Colonic mucosa (tissue), 4 donors: ENCODE data around the gene TUBA8. TPM values are rescaled to one million over a fixed set of nuclear protein-coding genes. Genes with fewer than 3 reads are reported as not detected.

ENCODE experiments used
- DNase-seq: peaks from one replicate; pipeline ENCODE4 v3.0.0-alpha.2; 2020
- H3K27ac ChIP-seq: fragments of 200-600 bp; one replicate; pipeline ENCODE4 v1.8.0; 2021
- H3K27me3 ChIP-seq: fragments of 200-600 bp; one replicate; pipeline ENCODE4 v1.8.0; 2021
- H3K36me3 ChIP-seq: fragments of 200-600 bp; one replicate; pipeline ENCODE4 v1.8.0; 2021
- H3K4me1 ChIP-seq: fragments of 200-600 bp; one replicate; pipeline ENCODE4 v1.8.0; 2021; ENCODE audit warnings: mild to moderate bottlenecking
- H3K4me3 ChIP-seq: fragments of 200-600 bp; one replicate; pipeline ENCODE4 v1.8.0; 2021
- H3K9ac ChIP-seq, 2 donors: one replicate each; pipeline ENCODE4 v1.7.0; 2013; ENCODE audit warnings: control low read depth in 2 of 2, low read depth in 2 of 2, low read length in 2 of 2
- H3K9me3 ChIP-seq: fragments of 200-600 bp; one replicate; pipeline ENCODE4 v1.8.0; 2021
- intact Hi-C: fragments of 100-400 bp; cut with DNase I; formaldehyde crosslinking; loops from one replicate; pipeline ENCODE4 v1.14.1; 2022
- total RNA-seq, 2 donors: library from RNA; stranded (reverse); fragmentation: NEBNext Ultra II Directional in 1 of 2; extraction: Animal tissue kit (Norgen Biotek cat#: 25700) in 1 of 2; gene quantifications; one replicate each; pipeline ENCODE4 v1.2.1, GENCODE V29; 2021
- TF ChIP-seq, protein P1 (sequence below): fragments of 200-600 bp; IDR thresholded peaks from one replicate; pipeline ENCODE4 v1.8.0; 2022; ENCODE audit warnings: antibody characterized with exemption, mild to moderate bottlenecking
- donor health status: healthy.
- donor health status: DM: no; HTN: no; CAD: no.
- donor health status: DM: no; HTN: no; CAD: no.

Gene TUBA8
- total RNA-seq, 2 donors from 2014 or later: 1.6 TPM

DNA sequence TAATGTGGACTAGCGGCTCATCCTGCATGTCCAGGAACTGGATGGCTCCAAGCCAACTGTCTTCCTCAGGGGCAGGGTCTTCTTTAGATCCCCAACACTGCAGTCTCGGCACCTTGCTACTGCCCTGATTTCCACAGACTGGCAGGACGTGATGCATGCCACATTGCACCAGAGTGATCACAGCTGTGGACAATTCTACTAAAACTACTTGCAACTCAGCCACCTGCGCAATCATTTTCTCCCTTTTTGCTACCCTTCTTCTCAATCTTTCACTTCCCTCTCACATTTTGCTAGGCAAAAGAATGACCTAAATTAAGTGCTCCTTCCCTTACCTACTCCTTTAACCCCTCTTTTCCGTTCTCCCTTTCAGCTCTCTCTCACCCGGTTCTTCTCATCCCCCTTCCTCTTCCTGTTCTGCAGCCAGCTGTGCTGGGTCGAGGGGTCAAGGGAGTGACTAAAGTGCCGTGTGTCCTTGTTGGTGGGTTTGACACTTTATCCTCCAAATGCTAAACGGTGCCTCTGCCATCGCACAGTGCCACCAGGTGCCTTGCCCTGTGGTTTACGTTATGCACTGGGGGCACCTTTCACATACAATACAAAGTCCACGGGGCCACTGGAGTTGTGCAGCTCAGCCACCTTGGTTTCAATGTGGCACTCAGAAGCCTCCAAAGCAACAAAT, 44.3 kb upstream of the TUBA8 start:
- H3K4me1 ChIP-seq: no peaks in the 10 kb centered on the region

DNA sequence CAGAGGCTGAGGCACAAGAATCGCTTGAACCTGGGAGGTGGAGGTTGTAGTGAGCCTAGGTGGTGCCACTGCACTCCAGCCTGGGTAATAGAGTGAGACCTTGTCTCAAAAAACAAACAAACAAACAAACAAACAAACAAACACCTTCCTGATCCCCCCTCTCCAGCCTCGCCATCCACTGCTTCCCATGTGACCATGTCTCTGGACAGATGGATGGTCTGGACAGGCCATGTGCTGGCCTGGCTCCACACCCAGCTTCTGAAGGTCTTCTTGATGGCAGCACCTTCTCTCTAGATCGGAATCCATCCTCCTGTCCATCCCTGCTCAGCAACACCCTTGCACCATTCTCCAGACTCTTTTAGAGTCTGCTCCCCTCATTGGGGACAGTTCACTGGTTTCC, 43.5 kb upstream of the TUBA8 start:
- no peak for DNase-seq
- no peak overlapping the region for H3K9ac ChIP-seq
- intact Hi-C loops: no loop called here
- H3K27me3 ChIP-seq: no peaks in the 10 kb centered on the region
- no peaks in the 10 kb centered on the region for H3K4me1 ChIP-seq
- TF ChIP-seq, protein P1, sequence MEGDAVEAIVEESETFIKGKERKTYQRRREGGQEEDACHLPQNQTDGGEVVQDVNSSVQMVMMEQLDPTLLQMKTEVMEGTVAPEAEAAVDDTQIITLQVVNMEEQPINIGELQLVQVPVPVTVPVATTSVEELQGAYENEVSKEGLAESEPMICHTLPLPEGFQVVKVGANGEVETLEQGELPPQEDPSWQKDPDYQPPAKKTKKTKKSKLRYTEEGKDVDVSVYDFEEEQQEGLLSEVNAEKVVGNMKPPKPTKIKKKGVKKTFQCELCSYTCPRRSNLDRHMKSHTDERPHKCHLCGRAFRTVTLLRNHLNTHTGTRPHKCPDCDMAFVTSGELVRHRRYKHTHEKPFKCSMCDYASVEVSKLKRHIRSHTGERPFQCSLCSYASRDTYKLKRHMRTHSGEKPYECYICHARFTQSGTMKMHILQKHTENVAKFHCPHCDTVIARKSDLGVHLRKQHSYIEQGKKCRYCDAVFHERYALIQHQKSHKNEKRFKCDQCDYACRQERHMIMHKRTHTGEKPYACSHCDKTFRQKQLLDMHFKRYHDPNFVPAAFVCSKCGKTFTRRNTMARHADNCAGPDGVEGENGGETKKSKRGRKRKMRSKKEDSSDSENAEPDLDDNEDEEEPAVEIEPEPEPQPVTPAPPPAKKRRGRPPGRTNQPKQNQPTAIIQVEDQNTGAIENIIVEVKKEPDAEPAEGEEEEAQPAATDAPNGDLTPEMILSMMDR: no peak
- H3K27ac ChIP-seq: peak overlapping the region; percentile 6
- no peaks in the 10 kb centered on the region for H3K9me3 ChIP-seq
- H3K4me3 ChIP-seq: no peak overlapping the region
- no peaks in the 10 kb centered on the region for H3K36me3 ChIP-seq

More for the DNA sequence above, 44.3 kb upstream of the TUBA8 start:
- TF ChIP-seq, protein P1: no peak
- H3K27ac ChIP-seq: peak overlapping the region; percentile 6
- H3K27me3 ChIP-seq: no peaks in the 10 kb centered on the region
- intact Hi-C loops: no loop called here
- no peaks in the 10 kb centered on the region for H3K36me3 ChIP-seq
- no peak for DNase-seq
- H3K4me3 ChIP-seq: no peak overlapping the region
- H3K9ac ChIP-seq: peak overlapping the region in 1 of 2 donors; percentile 25
- H3K9me3 ChIP-seq: no peaks in the 10 kb centered on the region

DNA sequence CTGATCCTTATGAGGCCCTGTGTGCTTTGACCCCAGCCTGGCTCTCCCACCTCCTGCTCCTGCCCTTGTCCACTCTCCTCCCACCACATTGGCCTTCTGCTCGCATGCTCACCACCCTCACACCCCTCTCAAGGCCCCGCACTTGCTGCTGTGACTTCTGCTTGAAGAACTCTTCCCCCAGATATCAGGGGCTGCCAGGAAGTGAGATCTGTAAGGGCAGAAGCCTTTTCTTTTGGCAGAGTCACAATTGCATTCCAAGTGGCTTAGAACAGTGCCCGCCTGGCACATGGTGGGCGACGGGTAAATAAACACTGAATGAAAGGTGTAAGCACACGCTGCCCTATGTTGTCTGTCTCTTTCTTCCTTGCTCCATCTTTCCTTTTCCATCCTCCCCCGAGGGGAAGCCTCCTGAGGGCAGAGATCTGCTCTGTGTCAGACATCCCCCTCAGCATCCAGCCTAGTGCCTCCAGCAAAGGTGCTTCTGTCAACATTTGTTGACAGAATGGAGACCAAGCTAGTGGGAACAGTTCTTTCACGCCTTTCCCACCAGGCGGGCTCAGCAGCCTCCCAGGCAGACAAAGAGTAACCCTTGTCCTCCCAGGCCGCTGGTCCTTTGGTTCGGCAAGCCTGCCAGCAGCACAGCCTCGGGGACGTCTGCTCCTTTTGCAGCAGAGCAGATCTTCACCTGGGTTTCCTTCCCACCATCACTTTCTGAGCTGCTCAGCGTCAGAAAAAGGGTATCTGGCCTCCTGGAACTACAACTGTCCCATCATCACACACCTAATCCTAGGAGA, 42.9 kb upstream of the TUBA8 start:
- H3K4me3 ChIP-seq: no peak overlapping the region
- intact Hi-C loops: no loop called here
- H3K36me3 ChIP-seq: no peaks in the 10 kb centered on the region
- H3K27me3 ChIP-seq: no peaks in the 10 kb centered on the region
- H3K9me3 ChIP-seq: no peaks in the 10 kb centered on the region
- no peak overlapping the region for H3K9ac ChIP-seq
- no peaks in the 10 kb centered on the region for H3K4me1 ChIP-seq
- TF ChIP-seq, protein P1: no peak
- no peak for DNase-seq
- peak overlapping the region; percentile 43 for H3K27ac ChIP-seq

DNA sequence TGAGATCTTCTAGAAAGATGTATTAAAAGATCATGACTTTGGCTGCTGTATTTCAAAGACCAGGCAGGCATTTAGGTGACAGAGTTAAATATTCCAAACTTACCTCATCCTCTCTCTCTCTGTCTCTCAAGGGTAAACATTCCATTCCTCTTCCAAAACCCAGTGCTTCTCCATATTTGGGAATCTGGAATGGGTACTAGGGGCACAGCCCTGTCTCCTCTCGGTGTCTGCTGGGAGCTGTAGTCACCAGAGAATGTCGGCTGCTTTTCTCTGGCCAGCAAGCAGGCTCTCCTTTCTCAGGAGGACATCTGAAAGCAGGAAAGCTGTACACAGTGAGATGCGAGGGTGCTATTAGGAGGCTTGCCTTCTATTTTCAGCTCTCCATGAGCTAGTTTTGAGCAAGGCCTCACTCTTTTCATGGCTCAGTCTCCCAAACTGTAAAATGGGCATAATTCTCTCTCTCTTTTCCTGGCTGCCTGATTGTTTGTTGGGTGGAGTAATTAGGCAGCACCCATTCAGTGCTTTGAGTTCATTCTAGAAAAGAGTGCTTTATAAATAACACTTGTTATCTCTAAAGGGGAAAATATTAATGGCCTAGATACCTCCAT, 42.1 kb upstream of the TUBA8 start:
- no peak for DNase-seq
- H3K27ac ChIP-seq: peak overlapping the region; percentile 43
- H3K9me3 ChIP-seq: no peaks in the 10 kb centered on the region
- no peaks in the 10 kb centered on the region for H3K36me3 ChIP-seq
- no peaks in the 10 kb centered on the region for H3K4me1 ChIP-seq
- H3K4me3 ChIP-seq: no peak overlapping the region
- no peaks in the 10 kb centered on the region for H3K27me3 ChIP-seq
- intact Hi-C loops: no loop called here
- TF ChIP-seq, protein P1: no peak
- H3K9ac ChIP-seq: no peak overlapping the region

DNA sequence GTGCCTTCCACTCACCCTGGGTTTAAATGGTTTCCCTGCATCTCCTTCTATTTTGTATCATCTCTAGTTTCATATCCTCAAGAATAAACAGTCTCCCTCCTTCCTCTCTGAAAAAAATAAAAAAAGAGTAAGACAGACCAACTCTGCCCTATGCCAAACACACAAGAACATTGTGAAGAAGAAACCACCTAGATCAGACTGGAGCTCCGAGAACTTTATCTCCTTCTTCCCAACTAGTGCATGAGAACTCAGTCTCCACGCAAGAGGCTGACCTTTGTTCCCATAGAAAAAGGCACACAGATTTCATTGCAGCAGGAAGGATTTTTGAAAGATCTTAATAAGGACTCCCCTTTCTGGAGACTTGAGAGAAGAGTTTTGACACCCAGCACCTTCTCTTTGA, 41.6 kb upstream of the TUBA8 start:
- Histone ChIP-seq H3K27me3 (no peaks in the 10 kb centered on the region), H3K9me3 (no peaks in the 10 kb centered on the region), H3K4me3 (no peak overlapping the region), H3K27ac (peak overlapping the region; percentile 43), H3K36me3 (no peaks in the 10 kb centered on the region), H3K4me1 (no peaks in the 10 kb centered on the region), H3K9ac (peak overlapping the region in 1 of 2 donors; percentile 15)
- no peak for DNase-seq
- TF ChIP-seq, protein P1: no peak
- intact Hi-C loops: no loop called here
